GM19468 (cell line): ENCODE data around the gene SOX5.
"Not testable (repeated sequence)": the region's sequence is repeated elsewhere in the genome, so short reads cannot be mapped to it uniquely, and the experiment has no call there.

Experiments
- ATAC-seq: cut with Tn5 transposase; IDR thresholded peaks from one replicate; pipeline ENCODE4 v1.9.1; 2021; ENCODE audit warnings: mild to moderate bottlenecking, moderate library complexity, moderate number of reproducible peaks; ENCODE audit not compliant: unreplicated experiment; ENCODE audit errors: extremely low read depth

SOX5 gene

DNA sequence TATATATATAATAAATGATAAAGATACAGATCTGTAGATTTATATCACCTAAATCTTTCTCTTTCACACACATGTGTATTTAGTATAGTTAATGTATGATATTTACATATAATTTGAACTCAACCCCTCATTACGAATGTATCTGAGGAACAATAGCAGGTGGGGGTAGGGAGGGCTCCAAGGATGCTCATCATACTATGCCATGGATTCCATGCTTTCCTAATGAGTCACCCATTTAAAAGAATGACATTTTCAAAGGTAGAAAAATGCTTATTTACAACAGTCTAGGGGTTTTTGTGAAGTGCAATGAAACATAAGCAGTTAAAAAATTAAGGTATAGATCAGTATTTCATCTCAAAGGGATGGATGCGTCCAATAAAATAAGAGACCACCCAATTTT, 181.6 kb downstream of the SOX5 start:
- ATAC-seq, result no peak

DNA sequence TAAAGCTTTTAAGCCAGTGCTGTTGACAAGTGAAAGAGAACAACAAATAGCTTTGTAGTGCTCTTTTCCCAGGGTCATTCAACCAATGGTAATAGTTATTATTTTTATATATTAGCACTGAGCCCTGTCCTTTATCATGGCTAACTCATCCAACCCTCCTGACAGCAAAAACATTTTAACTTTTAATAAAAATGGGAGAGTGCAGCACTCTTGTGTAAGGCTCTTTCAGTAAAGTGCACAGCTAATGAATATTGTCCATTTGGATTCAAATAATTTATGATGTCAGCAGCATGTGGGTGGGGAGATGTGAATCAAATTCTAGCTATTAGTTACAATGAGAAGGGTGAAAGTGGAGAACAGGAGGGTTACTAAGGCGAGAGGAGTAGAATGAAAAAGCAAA, 185.7 kb downstream of the SOX5 start:
- ATAC-seq, result no peak

DNA sequence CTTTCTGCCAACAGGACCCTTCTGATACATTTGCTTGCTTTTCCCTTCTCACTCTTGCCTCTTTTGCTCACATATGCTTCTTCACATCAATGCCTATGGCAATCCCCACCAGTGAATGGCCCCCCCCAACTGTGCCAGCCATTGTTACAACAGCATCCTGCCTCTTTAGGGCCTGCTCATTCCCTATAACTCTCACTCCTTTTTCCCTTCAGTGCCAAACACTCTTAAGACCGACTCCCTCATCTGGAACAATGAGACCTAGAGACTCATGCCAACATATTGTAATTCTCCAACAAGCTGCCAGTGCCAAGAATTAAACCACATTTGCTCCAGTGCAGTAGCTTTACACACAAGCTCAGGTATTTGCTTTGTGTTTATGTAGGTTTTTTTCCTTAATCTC, 189.0 kb downstream of the SOX5 start:
- ATAC-seq, result no peak

DNA sequence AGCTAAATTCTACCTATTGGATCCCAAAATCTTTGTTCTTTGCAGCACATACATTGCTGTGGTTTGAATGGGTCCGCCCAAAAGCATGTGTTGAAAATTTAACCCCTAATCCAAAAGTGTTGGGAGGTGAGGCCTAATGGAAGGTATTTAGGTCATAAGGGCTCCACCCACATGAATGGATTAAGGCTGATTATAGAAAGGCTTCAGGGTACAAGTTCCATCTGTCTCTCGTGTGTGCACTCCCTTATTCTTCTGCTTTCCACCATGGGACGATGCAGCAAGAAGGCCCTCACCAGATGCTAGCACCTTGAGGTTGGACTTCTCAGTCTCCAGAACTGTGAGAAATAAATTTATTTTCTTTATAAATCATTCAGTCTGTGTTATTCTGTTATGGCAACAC, 190.9 kb downstream of the SOX5 start:
- no peak for ATAC-seq

DNA sequence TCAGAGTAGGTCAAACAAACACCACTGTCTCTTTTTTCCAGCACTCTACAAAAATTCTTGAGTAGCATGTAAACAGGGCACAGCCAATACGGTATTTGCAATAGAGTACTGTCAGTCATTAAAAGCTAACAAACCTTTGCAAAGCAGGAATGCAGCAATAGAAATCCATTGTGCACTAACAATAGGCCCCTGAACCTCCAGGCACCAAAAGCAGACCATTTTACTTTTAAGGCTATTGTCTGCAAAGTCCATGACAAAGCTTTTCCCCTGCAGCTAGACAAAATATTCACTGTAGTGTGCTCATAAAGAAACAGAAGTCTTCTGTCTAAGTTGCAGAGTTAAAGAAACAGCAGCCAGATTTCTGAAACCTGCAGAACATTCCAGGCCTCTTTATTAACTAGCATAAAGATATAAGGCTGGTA, 191.9 kb downstream of the SOX5 start:
- no peak for ATAC-seq

DNA sequence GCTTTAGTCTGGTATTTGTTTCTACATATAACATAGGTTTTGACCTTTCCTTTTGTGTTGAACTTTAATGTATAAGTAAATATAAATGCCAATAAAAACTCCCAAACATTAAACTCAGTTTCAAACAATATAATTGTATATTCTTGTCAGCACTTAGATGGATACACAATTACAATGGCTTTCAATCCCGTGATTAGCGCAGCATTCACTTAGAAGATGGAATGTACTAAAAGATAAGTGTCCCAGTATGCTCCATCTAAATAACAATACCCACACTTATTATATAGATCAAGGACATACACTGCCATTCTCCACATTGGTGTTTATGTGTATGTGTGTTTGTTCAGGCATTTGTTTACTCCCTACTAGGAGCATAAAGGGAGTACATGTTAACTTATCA, 193.1 kb downstream of the SOX5 start:
- ATAC-seq, result no peak

DNA sequence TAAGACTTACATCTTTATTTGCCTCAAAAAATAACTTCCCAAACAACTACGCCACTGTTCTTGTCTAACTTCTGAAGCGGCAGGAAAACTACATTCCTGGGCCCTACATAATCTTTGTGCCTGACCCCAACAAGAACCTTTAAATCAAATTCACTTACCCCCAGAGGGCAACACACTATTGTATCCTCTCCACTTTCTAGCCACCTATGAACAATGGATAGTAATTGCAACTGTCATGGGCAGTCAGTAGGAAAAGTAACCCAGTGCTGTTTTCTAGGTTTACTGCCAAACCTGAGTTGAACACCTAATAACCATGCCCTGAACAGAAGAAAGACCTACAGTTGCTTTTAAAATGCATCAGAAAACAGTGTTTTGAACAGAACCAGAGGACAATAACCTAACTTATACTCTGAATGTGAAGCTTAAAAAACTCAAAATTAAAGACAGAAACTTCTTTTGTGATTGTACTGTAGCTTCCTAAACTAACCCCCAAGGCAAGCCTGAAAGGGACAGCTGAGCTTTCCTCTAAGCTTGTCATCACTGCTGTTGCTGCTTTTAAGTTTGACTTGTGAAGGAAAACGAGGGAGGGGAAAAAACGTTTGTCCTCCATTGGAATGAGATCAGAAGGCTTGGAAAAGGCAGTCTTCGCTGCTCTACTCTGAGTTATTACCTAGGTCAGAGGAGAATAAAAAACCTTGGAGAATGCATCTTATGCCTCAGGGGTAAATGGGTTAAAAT, 195.7 kb downstream of the SOX5 start:
- ATAC-seq, result no peak

DNA sequence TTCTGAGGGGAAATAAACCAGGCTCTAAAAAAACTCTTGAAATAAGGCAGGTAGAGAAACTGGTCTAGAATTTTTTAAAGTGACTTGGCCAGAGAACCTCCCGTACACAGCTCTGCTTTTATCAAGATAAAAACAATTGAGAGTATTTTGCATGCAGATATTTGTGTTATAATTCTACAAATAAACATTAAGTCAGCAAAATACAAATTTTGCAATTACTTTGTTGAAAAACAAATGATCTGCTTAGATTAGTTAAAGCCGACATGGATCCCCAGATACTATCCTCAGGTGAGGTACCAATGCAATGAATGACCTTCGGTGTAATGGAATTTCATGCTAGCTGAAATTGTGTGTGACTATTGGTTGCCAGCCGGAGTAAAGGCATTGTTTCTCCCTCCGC, 197.2 kb downstream of the SOX5 start:
- no peak for ATAC-seq

DNA sequence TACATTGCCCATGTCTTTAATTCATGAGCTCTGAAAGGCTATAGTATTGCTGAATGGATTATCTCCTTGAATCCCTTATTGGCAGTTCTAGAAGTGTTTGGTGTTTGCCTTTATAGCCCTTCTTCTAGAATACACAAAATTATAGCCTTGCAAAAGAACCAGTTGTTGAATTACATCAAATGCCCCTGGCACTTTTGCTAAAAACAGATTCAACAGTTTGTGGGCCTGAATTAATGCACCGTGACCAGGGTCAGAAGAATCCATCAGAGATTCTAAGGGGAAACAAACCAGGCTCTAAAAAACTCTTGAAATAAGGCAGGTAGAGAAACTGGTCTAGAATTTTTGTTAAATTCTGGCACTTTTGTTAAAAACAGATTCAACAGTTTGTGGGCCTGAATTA, 197.8 kb downstream of the SOX5 start:
- no peak for ATAC-seq

DNA sequence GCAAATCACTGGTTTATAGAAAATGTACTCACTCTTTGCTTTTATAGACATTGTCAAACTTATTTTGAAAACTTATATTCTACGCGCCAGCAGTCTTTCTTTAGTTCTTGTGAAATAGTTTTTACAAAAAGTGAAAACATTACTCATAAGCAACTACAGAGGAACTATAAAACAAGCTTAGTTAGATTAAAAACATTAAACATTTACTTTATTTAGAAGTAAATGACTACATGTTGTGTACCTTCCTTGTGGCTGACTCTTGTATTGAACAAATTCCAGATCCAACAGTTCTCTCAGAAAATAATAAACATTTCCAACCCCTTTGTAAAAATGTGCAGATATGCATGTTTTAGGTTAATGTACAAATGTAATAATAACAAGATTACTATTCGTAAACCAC, 198.5 kb downstream of the SOX5 start:
- ATAC-seq, result no peak

DNA sequence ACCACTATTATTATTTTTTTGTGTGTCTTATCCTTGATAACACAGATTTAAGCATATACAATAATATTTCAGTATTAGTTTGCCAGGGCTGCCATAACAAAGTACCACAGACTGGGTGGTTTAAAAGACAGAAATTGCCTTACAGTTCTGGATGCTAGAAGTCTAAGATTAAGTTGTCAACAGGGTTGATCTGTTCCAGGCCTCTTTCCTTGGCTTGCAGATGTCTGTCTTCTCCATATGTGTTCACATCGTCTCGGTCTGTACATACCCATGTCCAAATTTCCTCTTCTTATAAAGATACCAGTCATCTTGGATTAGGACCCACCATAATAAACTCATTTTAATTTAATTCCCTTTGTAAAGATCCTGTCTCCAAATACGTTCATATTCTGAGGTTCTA, 204.8 kb downstream of the SOX5 start:
- no peak for ATAC-seq

DNA sequence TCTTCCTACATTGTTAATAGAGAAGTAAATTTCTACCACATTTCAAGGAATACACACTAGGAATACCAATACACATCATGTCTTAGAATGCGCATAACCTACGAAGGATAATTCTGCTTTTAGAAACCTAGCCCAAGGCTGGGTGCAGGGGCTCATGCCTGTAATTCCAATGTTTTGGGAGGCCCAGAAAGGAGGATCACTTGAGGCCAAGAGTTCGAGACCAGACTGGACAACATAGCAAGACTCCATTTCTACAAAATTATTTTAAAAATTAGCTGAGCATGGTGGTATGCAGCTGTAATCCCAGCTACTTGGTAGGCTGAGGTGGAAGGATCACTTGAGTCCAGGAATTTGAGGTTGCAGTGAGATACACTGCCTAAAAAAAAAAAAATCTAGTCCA, 206.9 kb downstream of the SOX5 start:
- ATAC-seq, result no peak

DNA sequence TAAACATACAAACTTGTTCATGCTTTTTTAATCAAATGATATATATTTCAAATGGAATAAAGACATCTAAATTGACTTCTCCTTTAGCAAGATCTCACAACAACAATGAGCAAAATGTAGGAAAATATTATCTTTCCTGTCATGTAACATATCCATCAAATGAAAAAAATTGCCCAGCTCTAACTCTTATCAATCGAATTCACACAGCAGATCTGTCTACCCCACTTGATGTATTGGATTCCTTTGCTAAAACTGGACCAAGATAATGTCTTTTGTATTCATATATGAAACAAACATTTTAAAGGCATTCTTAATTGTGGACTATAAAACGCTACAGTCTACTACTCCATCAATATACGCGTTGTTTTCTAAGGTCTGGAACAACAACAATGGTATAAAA, 218.0 kb downstream of the SOX5 start:
- ATAC-seq, result no peak

DNA sequence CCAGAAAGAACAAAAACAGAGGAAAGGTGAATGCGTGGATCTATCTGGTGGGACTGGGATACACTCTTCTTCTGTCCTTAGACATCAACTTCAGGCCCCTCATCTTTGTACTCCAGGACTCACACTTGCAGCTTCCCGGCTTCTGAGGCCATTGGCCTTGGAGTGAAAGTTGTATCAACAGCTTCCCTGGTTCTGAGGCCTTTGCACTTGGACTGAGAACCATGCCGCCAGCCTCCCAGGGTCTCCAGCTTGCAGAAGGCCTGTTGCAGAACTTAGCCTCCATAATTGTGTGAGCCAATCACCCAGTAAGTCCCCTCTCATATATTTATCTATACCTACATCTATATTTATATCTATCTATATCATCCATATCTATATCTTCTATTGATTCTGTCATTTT, 218.4 kb downstream of the SOX5 start:
- ATAC-seq, result no peak

DNA sequence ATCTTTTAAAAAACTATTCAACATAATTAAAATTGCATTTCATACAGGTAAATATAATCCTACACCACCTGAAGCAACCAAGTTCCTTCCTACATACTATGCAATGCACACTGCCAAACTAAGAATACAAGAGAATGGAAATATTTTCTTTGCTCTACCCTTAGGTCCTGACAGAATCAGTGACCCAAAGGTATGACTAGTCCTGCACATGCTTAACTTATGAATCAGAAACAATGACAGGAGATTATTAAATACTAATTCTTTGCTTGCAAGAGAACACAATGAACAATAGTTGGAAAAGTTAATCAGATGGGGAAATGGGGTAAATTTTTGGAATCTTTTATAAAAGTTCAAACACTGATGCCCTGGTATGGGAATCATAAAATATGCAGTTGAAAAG, 220.1 kb downstream of the SOX5 start:
- no peak for ATAC-seq

DNA sequence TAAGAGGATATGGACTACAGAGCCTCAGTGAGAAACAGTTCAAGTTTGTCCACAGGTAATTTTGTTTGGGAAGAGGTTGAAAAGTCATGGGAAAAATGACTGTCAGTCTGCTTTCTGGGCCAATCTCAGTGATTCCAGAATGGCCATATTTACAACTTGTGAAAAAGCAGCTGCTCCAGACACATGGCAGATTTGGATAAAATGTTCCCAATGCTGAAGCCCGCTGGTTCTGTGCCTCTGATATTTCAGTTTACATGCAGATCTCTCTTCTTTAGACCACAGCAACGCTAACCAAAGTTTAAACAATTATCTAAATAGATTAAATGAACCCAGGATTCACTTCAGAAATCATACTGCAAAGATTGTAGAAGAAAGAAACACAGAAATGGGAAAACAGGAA, 222.8 kb downstream of the SOX5 start:
- ATAC-seq, result no peak

DNA sequence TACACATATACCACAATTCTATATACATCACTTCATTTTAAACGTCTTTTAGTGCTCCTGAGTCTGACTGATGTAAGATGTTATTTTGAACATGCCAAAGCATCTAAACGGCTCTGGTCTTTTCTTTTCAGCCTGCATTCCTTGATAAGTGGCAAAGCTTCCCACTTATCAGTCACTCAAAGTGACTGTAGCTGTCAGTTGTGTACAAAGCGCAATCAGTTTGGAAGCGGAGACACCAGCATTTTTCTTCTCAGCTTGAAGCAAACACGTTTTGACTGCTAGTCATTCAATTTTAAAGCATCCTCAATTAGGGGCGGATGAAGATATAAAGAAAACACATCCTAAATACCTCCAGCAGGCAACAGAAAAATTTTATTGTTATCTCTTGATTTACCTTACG, 226.8 kb downstream of the SOX5 start:
- no peak for ATAC-seq

DNA sequence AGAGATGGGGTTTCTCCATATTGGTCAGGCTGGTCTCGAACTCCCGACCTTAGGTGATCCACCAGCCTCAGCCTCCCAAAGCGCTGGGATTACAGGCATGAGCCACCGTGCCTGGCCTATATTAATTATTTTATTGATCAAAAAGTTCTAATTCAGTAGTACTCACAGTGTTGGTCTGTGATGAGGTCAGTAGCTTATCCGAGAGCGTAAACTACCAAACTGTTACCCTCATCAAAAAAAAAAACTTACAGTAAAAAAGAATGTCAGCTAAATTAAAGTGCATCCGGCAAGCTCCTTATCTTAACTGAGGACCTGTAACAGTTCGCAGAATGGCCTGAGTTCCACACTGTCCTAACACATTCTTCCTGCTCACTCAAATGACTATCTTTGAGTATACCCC, 228.2 kb downstream of the SOX5 start:
- ATAC-seq, result no peak

DNA sequence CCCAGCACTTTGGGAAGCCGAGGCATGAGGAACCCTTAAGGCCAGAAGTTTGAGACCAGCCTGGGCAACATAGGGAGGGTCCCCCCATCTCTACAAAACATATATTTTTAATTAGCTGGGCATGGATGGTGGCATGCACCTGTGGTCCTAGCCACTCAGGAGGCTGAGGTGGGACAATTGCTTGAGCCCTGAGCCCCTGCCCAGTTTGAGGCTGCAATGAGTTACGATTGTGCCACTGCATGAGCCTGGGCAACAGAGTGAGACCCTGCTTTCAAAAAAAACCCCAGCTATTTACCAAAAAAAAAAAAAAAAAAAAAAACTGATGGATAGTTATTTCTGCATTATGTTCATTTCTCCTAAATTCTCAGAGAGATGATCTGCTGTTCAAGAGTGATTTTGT, 230.0 kb downstream of the SOX5 start:
- no peak for ATAC-seq

DNA sequence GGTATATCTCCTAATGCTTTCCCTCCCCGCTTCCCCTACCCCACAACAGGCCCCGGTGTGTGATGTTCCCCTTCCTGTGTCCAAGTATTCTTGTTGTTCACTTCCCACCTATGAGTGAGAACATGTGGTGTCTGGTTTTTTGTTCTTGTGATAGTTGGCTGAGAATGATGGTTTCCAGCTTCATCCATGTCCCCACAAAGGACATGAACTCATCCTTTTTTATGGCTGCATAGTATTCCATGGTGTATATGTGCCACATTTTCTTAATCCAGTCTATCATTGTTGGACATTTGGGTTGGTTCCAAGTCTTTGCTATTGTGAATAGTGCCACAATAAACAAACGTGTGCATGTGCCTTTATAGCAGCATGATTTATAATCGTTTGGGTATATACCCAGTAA, 239.1 kb downstream of the SOX5 start:
- ATAC-seq, result not testable (repeated sequence)

DNA sequence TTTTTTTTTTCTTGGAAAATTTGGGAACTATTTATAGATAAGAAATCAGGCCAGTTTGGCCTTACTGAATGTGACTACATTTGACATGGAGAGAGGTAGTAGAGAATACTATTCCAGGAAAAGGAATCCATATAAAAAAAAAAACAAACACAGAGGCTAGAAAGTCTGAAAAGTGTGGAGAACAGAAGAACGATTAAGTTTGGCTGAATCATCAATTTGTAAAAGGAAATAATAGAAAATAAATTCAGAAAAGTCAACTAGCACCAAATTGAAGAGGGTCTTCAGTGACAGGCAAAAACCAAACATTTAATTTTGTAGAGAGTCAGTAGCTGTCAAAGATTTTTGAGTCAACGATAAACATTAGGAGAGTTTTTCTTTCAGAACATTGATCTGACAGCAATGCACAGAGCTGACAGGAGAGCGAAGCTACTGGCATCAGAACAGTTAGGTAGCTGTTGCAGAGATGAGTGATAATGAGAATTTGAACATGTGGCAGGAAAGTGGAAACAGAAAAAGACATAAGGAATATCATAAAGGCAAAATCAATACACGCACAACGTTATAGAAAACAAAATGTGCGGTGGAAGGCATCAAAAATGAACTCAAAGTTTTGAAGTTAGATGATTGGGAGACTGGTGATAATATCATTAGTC, 241.2 kb downstream of the SOX5 start:
- no peak for ATAC-seq

DNA sequence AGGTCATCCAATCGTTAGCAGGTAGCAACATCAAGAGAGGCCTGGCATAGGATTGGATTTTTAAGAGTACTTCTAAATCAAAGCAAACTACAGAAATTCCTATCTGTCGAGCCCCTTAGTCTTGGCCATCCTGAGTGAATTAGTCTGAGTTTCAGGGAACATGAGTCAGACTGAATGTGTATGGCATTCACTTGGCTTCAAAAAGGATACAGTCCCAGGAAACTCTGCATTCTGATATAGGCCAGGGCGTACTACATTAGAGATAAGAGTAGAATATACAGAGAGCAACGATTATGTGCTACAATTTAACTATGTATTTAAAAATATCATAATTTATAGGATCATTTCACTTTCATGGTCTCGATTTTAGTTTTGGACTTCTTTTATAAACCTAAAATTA, 242.2 kb downstream of the SOX5 start:
- ATAC-seq, result no peak
